Hepatocyte (in vitro differentiated cells): ENCODE results near the gene PPP1R7. TPM values are rescaled to one million over a fixed set of nuclear protein-coding genes. Genes with fewer than 3 reads are reported as not detected.

Experiments used
- DNase-seq: peaks from one replicate; pipeline ENCODE4 v3.0.0-alpha.2; 2016; ENCODE audit warnings: low spot score
- H2AFZ ChIP-seq: fragments of 200-600 bp; sonication (generic); 2 replicates; pipeline ENCODE4 v1.6.0; 2016; ENCODE audit warnings: antibody characterized with exemption, mild to moderate bottlenecking
- H3K27ac ChIP-seq: fragments of 200-600 bp; sonication (generic); 2 replicates; pipeline ENCODE4 v1.5.1; 2016; ENCODE audit warnings: mild to moderate bottlenecking
- H3K27me3 ChIP-seq: fragments of 200-600 bp; sonication (generic); 2 replicates; pipeline ENCODE4 v1.6.1; 2016
- H3K36me3 ChIP-seq: fragments of 200-600 bp; sonication (generic); replicated peaks from 2 replicates; pipeline ENCODE4 v1.5.1; 2016; ENCODE audit warnings: low read depth; ENCODE audit not compliant: insufficient read depth
- H3K4me1 ChIP-seq: fragments of 200-600 bp; sonication (generic); 2 replicates; pipeline ENCODE4 v1.5.1; 2016; ENCODE audit warnings: mild to moderate bottlenecking, moderate library complexity; ENCODE audit not compliant: insufficient read depth
- H3K4me2 ChIP-seq: fragments of 200-600 bp; sonication (generic); 2 replicates; pipeline ENCODE4 v1.6.0; 2016
- H3K4me3 ChIP-seq: fragments of 200-600 bp; sonication (generic); 2 replicates; pipeline ENCODE4 v1.5.1; 2016; ENCODE audit warnings: mild to moderate bottlenecking
- H3K79me2 ChIP-seq: fragments of 200-600 bp; sonication (generic); 2 replicates; pipeline ENCODE4 v1.6.0; 2017; ENCODE audit warnings: mild to moderate bottlenecking
- H3K9me2 ChIP-seq: fragments of 200-600 bp; sonication (generic); replicated peaks from 2 replicates; pipeline ENCODE4 v1.6.0; 2017; ENCODE audit warnings: mild to moderate bottlenecking; ENCODE audit not compliant: insufficient read depth
- H3K9me3 ChIP-seq: fragments of 200-600 bp; sonication (generic); 2 replicates; pipeline ENCODE4 v1.5.1; 2016; ENCODE audit warnings: low read depth, mild to moderate bottlenecking
- H4K20me1 ChIP-seq: fragments of 200-600 bp; sonication (generic); 2 replicates; pipeline ENCODE4 v1.6.0; 2016; ENCODE audit warnings: mild to moderate bottlenecking; ENCODE audit not compliant: insufficient read depth, poor library complexity, severe bottlenecking
- CTCF ChIP-seq: fragments of 200-600 bp; sonication (generic); IDR thresholded peaks from 2 replicates; pipeline ENCODE4 v1.5.1; 2016; ENCODE audit warnings: antibody characterized with exemption, mild to moderate bottlenecking; ENCODE audit not compliant: poor library complexity
- EZH2 ChIP-seq: fragments of 200-600 bp; sonication (generic); IDR thresholded peaks from 2 replicates; pipeline ENCODE4 v1.6.1; 2016; ENCODE audit warnings: antibody characterized with exemption, mild to moderate bottlenecking, borderline replicate concordance
- EZH2phosphoT487 ChIP-seq: fragments of 200-600 bp; sonication (generic); IDR thresholded peaks from one replicate; pipeline ENCODE4 v1.6.1; 2018; ENCODE audit warnings: antibody characterized with exemption, mild to moderate bottlenecking, low read depth, moderate library complexity; ENCODE audit not compliant: unreplicated experiment, severe bottlenecking
- WGBS: methylation state at CpG from one replicate; pipeline ENCODE4 v1.1.6; 2016; ENCODE audit warnings: low lambda C conversion rate; ENCODE audit errors: missing lambda C conversion rate; 5-methylcytosine and 5-hydroxymethylcytosine counted together
- polyA plus RNA-seq: library from polyadenylated mRNA; unstranded; fragments of >200 nt; fragmentation: Nextera tagmentation; extraction: Ambion mirVana; gene quantifications from 2 replicates; pipeline ENCODE4 v1.2.1, GENCODE V29; 2016
- total RNA-seq: library from RNA; depleted of rRNA; stranded (reverse); fragments of >200 nt; gene quantifications from 2 replicates; pipeline ENCODE4 v1.2.3, GENCODE V29; 2014

Gene PPP1R7
- total and polyA plus RNA-seq, 2 experiments from 2014 or later = 46.7 to 84.9 TPM

GRCh38 chr2:241125626-241126025, 24.6 kb upstream of the PPP1R7 start:
- no peaks in the 10 kb centered on the region for H4K20me1 ChIP-seq
- H3K4me2 ChIP-seq = no peak overlapping the region
- H3K36me3 ChIP-seq = no peaks in the 10 kb centered on the region
- no peaks in the 10 kb centered on the region for H3K4me1 ChIP-seq
- TF ChIP-seq EZH2 (no peak), EZH2phosphoT487 (no peak), CTCF (no peak)
- no peak overlapping the region for H3K4me3 ChIP-seq
- no peak overlapping the region for H3K27ac ChIP-seq
- H3K79me2 ChIP-seq = no peaks in the 10 kb centered on the region
- 100% methylated on average over 13 of the region's 13 CpGs for WGBS
- no peak overlapping the region for H2AFZ ChIP-seq
- H3K27me3 ChIP-seq = no peaks in the 10 kb centered on the region
- no peaks in the 10 kb centered on the region for H3K9me2 ChIP-seq
- no peaks in the 10 kb centered on the region for H3K9me3 ChIP-seq
- DNase-seq = no peak

GRCh38 chr2:241126201-241126611, 24.1 kb upstream of the PPP1R7 start:
- Histone ChIP-seq H3K36me3 (no peaks in the 10 kb centered on the region), H3K9me3 (no peaks in the 10 kb centered on the region), H3K4me3 (no peak overlapping the region), H3K9me2 (no peaks in the 10 kb centered on the region), H3K27ac (no peak overlapping the region), H2AFZ (no peak overlapping the region), H4K20me1 (no peaks in the 10 kb centered on the region), H3K4me2 (no peak overlapping the region), H3K4me1 (no peaks in the 10 kb centered on the region), H3K27me3 (no peaks in the 10 kb centered on the region), H3K79me2 (no peaks in the 10 kb centered on the region)
- no peak for DNase-seq
- WGBS = 98% methylated on average over 21 of the region's 21 CpGs
- TF ChIP-seq EZH2phosphoT487 (no peak), EZH2 (no peak), CTCF (no peak)

- WGBS = 97% methylated on average over 18 of the region's 18 CpGs
- no peak overlapping the region for H3K27ac ChIP-seq
- no peak for DNase-seq
Measured at GRCh38 chr2:241126771-241127202, 23.5 kb upstream of the PPP1R7 start.

More at GRCh38 chr2:241126771-241127202, 23.5 kb upstream of the PPP1R7 start:
- Histone ChIP-seq H3K79me2 (no peaks in the 10 kb centered on the region), H4K20me1 (no peaks in the 10 kb centered on the region), H3K4me3 (no peak overlapping the region), H3K9me3 (no peaks in the 10 kb centered on the region), H3K4me1 (no peaks in the 10 kb centered on the region), H3K36me3 (no peaks in the 10 kb centered on the region), H3K9me2 (no peaks in the 10 kb centered on the region), H3K27me3 (no peaks in the 10 kb centered on the region), H3K4me2 (no peak overlapping the region), H2AFZ (no peak overlapping the region)
- TF ChIP-seq EZH2phosphoT487 (no peak), EZH2 (no peak), CTCF (no peak)
